Measurements from ENCODE around the gene OGFOD3.

GRCh38 chr17:82416771-82417170 lies 1.6 kb downstream of the OGFOD3 start:
- no peak for TF ChIP-seq EZH2phosphoT487 (IDR thresholded peaks at IDR 0.05; ENCODE audit: borderline replicate concordance)
- TF ChIP-seq POLR2A (IDR thresholded peaks at IDR 0.05; ENCODE audit: borderline replicate concordance, extremely low read depth, insufficient read depth, insufficient read length) = no peak
- no peak for TF ChIP-seq EZH2 (IDR thresholded peaks at IDR 0.05)
- TF ChIP-seq CEBPB (IDR thresholded peaks at IDR 0.05; ENCODE audit: low read depth) = no peak
- no peak for TF ChIP-seq ZBTB33 (IDR thresholded peaks at IDR 0.05; ENCODE audit: extremely low read depth, insufficient replicate concordance, low read length)
- TF ChIP-seq CTCF (IDR thresholded peaks at IDR 0.05 in 2 of 3, conservative IDR thresholded peaks at IDR 0.05 in 1 of 3; ENCODE audit: borderline replicate concordance in 1 of 3, insufficient read depth in 1 of 3, low read depth in 2 of 3, low read length in 2 of 3) = peak in 2 of 3 experiments; percentile 29 to 30; a peak in 2 of 6 replicates
- TF ChIP-seq YY1 (IDR thresholded peaks at IDR 0.05; ENCODE audit: extremely low read depth, insufficient replicate concordance, low read depth, low read length) = no peak

Measured in HCT116 (cell line).